Tibial nerve (tissue), 3 donors: Measurements from ENCODE around the gene C3orf22.

Experiments
- POLR2A ChIP-seq, 2 donors: fragments of 450-650 bp; IDR thresholded peaks; one replicate each; pipeline ENCODE4 v1.6.1; 2017; ENCODE audit warnings: antibody characterized with exemption in 2 of 2, mild to moderate bottlenecking in 2 of 2, moderate library complexity in 2 of 2
- TF ChIP-seq, protein P1 (sequence below), 5 experiments: fragments of 200-600 bp in 3 of 5; fragments of 450-650 bp in 2 of 5; sonication (generic) in 3 of 5; IDR thresholded peaks; one replicate each; pipeline ENCODE4 v1.5.1; 2016 to 2019; ENCODE audit warnings: antibody characterized with exemption in 5 of 5, mild to moderate bottlenecking in 3 of 5, moderate library complexity in 2 of 5

DNA sequence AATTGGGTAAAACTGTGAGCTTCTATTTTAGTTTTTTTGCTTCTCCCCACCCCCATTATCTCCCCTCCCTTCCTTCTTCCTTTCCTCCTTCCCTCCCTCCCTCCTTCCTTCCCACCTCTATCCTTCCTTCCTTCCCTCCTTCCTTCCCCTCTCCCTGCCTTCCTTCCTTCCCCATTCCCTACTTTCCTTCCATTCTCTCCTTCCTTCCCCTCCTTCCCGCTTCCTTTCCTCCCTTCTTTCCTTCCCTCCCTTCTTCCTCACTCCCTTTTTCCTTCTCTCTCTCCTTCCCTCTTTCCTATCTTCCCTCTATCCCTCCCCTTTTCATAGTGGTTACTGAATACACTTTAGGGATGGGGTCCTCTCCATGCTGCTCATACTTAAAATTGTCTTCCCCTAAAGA is 40.4 kb upstream of the C3orf22 start:
- TF ChIP-seq, protein P1, sequence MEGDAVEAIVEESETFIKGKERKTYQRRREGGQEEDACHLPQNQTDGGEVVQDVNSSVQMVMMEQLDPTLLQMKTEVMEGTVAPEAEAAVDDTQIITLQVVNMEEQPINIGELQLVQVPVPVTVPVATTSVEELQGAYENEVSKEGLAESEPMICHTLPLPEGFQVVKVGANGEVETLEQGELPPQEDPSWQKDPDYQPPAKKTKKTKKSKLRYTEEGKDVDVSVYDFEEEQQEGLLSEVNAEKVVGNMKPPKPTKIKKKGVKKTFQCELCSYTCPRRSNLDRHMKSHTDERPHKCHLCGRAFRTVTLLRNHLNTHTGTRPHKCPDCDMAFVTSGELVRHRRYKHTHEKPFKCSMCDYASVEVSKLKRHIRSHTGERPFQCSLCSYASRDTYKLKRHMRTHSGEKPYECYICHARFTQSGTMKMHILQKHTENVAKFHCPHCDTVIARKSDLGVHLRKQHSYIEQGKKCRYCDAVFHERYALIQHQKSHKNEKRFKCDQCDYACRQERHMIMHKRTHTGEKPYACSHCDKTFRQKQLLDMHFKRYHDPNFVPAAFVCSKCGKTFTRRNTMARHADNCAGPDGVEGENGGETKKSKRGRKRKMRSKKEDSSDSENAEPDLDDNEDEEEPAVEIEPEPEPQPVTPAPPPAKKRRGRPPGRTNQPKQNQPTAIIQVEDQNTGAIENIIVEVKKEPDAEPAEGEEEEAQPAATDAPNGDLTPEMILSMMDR (IDR thresholded peaks at IDR 0.05) = no peak
- TF ChIP-seq POLR2A (IDR thresholded peaks at IDR 0.05) = no peak
